Loucy (cell line): ENCODE results near the gene SLC35F3.

ENCODE experiments used
- CTCF ChIP-seq: fragments of 200-600 bp; sonication (generic); conservative IDR thresholded peaks from 2 replicates; pipeline ENCODE4 v1.5.1; 2014; ENCODE audit warnings: mild to moderate bottlenecking, antibody characterized with exemption, low read length
- EZH2phosphoT487 ChIP-seq: fragments of 200-600 bp; IDR thresholded peaks from 2 replicates; pipeline ENCODE4 v1.6.1; 2018; ENCODE audit warnings: antibody characterized with exemption, mild to moderate bottlenecking, moderate library complexity, borderline replicate concordance

DNA sequence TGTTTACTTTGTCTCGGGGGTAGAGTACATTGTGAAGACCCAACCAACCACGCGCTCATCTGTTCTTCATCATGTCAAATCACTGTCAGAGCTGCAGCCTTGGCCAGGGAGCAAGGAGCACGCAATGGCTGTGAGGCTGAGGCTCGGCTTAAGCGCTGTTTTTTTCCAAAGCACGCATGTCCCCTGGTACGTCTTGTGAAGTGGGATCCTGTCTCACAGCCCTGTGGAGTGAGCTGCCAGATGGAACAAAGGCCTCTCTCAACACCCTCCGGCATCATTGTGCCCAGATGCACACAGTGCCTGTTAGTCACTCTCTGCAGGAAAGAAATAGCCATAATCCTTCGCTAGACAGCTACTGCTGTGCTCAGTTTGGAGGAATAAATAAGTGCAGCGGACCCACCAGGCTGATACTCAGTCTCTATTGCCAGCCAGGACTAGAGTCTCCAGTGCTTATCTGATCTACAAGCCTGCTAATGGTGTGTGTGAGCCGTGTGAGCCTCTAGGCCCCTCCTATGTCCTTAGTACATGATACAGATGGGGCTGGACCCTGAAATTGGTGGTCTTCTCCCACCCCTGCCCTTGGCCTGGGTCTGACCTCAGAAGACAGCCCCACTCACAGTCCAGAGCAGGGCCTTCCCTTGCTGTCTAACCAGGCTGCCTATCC lies 377.5 kb downstream of the SLC35F3 start:
- TF ChIP-seq CTCF: no peak
- no peak for TF ChIP-seq EZH2phosphoT487
